ENCODE measurements around the gene STRBP. TPM values are rescaled to one million over a fixed set of nuclear protein-coding genes. Genes with fewer than 3 reads are reported as not detected.
"Not testable (repeated sequence)": the region's sequence is repeated elsewhere in the genome, so short reads cannot be mapped to it uniquely, and the experiment has no call there.

The STRBP gene
- 1 to 10 TPM; 2.5 to 9.0 (median 4.0) TPM for polyA plus RNA-seq

GRCh38 chr9:123268465-123269259 is at the start of gene STRBP:
Gene STRBP, minus strand, starts transcription at chr9:123268586. Its CDS starts 84,452 bp downstream, at chr9:123184134.
- H3K27ac ChIP-seq (ENCODE audit: low read depth, low read length): no peak within 1 kb of the TSS
- 0 to 1% (median 1%) methylated on average over 69 to 97 of the region's 97 CpGs for WGBS, 3 donors

GRCh38 chr9:123316053-123316718 is 47.8 kb upstream of the STRBP start:
- 60 to 83% (median 68%) methylated on average over 7 of the region's 7 CpGs for WGBS, 3 donors

DNA sequence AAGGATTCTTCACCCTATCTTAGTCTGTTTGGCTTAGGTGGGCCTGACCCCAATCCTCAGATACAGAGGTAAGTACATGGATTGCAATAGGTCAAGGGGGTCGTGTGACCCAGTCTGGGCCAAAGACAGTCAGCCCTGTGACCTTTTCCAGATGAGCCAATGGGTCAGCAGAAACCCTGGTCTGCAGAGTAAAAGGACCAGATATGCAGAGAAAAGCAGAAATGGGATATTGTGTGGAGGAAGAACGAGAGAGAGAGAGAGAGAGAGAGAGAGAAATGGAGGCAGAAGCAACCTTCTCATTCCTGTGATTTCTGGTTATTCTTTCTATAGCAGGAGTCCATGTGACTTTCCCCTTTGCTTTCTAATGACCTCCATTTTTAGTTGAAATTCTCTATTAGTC is 47.2 kb upstream of the STRBP start:
- H3K27ac ChIP-seq (ENCODE audit: low read depth, low read length): no peak overlapping the region
- 71 to 87% (median 74%) methylated on average over 2 of the region's 2 CpGs for WGBS, 3 donors

More at GRCh38 chr9:123316053-123316718, 47.8 kb upstream of the STRBP start:
- no peak overlapping the region for H3K27ac ChIP-seq (ENCODE audit: low read depth, low read length)

DNA sequence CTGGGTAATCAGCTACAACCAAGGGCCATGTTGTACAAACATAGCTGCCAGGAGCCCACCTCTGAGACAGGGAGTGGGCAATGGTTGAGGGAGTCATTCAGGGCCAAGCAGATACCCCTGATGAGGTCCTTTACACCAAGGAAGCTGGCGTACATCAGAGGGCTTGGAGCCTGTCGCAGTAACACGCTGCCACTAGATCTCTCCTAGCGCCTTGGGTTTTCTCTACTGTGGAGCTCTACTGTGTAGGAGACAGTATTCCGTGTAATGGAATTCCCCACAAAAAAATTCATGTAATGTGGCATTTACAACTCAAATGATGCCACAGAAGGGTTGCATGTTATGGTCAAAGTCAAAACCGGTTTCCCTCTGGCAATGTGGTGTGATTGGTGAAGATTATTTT is 46.2 kb upstream of the STRBP start:
- no peak overlapping the region for H3K27ac ChIP-seq (ENCODE audit: low read depth, low read length)
- WGBS, 3 donors: 92 to 96% (median 95%) methylated on average over 6 of the region's 6 CpGs

GRCh38 chr9:123312306-123312877 is 44.0 kb upstream of the STRBP start:
- H3K27ac ChIP-seq (ENCODE audit: low read depth, low read length): no peak overlapping the region
- WGBS, 3 donors: 61 to 76% (median 62%) methylated on average over 4 of the region's 4 CpGs

- no peak overlapping the region for H3K27ac ChIP-seq (ENCODE audit: low read depth, low read length)
- 63 to 70% (median 64%) methylated on average over 9 of the region's 9 CpGs for WGBS, 3 donors
Observed at GRCh38 chr9:123311250-123311752, 42.9 kb upstream of the STRBP start.

- 42 to 77% (median 68%) methylated on average over 4 of the region's 4 CpGs for WGBS, 3 donors
Observed at GRCh38 chr9:123310551-123311249, 42.3 kb upstream of the STRBP start.

GRCh38 chr9:123309611-123310010 is 41.2 kb upstream of the STRBP start:
- WGBS, 3 donors: 70 to 92% (median 84%) methylated on average over 1 of the region's 1 CpG
- no peak overlapping the region for H3K27ac ChIP-seq (ENCODE audit: low read depth, low read length)

More at GRCh38 chr9:123310551-123311249, 42.3 kb upstream of the STRBP start:
- no peak overlapping the region for H3K27ac ChIP-seq (ENCODE audit: low read depth, low read length)

DNA sequence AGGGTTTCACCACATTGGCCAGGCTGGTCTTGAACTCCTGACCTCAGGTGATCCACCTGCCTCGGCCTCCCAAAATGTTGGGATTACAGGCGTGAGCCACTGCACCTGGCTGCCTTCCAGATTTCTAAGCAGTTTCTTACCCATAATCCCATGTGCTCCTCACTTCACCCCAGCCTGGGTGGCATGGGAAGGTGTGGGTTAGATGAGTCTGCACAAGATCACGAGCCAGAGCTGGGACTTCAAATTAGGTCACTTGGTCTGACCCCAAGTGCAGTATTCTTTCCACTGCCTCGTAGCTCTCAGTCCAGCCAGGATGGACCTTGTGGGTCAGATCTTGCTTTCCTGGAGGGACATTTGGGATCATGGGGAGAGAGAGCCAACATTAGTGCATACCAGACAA is 37.5 kb upstream of the STRBP start:
- WGBS, 3 donors: 59 to 68% (median 66%) methylated on average over 4 of the region's 4 CpGs
- H3K27ac ChIP-seq (ENCODE audit: low read depth, low read length): no peak overlapping the region

- no peak overlapping the region for H3K27ac ChIP-seq (ENCODE audit: low read depth, low read length)
- WGBS, 3 donors: 79 to 90% (median 84%) methylated on average over 4 of the region's 4 CpGs
Observed at GRCh38 chr9:123304340-123304691, 35.9 kb upstream of the STRBP start.

DNA sequence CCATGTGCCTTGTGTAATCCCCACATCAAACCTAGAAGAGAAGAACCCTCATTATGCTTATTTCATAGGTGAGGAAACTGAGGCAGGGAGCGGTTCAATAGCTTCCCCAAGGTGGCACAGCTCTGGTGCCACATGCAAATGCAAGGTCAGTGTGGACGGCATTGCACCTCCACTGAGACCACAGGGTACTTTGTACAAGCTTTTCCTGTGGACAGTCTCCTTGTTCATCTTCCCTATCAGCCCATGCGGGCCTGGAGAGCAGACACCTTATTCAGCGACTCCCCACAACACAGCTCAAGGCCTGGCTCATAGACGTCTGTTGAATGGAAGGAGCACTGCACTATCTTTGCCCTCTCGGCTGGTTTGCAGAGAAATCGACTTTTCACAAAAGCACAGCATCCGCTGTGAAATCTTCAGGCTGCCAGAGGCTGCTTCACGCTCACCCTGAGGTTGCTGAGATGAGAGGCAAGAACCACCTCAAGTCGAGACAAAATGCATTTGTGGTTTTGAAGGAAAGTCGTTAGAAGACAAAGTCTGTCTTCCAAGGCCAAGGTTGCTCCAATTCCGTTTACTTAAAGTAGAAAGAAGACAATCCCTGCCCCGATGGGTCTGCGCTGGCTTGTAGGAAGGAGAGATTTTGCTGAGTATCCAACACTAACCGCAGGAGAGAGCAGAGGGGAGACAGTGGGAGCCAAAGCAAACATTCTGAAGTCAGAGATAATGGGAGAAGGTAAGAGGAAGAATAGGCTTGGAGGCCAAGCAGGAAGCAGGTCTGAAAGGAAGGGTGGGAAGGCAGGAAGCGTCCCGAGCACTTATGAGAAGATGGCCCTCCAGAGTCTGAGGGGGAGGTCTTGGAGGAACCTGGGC is 34.2 kb upstream of the STRBP start:
- 72 to 78% (median 77%) methylated on average over 16 to 17 of the region's 17 CpGs for WGBS, 3 donors
- H3K27ac ChIP-seq (ENCODE audit: low read depth, low read length): no peak overlapping the region

DNA sequence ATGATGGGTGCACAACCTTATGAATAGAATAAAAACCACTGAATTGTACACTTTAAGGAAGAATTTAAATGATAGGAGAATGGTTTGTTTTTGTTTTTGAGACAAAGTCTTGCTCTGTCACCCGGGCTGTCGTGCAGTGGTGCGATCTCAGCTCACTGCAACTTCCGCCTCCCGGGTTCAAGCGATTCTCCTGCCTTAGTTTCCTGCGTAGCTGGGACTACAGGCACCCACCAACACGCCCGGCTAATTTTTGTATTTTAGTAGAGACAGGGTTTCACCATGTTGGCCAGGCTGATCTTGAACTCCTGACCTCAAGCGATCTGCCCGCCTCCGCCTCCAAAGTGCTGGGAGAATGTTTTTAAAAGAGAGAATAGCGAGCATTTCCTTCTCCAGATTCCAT is 33.5 kb upstream of the STRBP start:
- not testable (repeated sequence) for H3K27ac ChIP-seq (ENCODE audit: low read depth, low read length)
- 84 to 93% (median 88%) methylated on average over 13 of the region's 13 CpGs for WGBS, 3 donors

DNA sequence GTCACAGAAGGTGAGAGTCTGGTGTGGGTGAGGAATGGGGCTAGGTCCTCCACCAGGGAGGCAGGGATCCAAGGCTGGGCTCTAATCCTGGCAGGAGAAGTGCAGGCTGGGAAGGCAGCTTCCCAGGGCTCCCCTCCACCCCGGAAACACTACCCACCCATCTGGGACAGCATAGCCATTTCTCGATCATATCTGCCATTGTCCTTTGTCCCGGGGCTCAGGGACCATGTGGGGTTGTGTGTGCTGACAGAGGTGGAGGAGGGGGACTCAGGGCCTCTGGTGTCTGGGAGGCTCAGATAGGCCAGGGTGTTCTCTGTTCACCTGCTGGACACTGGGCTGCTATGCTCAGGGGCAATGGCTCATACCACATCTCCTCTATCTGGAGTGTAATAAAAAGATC is 32.2 kb upstream of the STRBP start:
- WGBS, 3 donors: 52 to 82% (median 73%) methylated on average over 3 of the region's 3 CpGs

DNA sequence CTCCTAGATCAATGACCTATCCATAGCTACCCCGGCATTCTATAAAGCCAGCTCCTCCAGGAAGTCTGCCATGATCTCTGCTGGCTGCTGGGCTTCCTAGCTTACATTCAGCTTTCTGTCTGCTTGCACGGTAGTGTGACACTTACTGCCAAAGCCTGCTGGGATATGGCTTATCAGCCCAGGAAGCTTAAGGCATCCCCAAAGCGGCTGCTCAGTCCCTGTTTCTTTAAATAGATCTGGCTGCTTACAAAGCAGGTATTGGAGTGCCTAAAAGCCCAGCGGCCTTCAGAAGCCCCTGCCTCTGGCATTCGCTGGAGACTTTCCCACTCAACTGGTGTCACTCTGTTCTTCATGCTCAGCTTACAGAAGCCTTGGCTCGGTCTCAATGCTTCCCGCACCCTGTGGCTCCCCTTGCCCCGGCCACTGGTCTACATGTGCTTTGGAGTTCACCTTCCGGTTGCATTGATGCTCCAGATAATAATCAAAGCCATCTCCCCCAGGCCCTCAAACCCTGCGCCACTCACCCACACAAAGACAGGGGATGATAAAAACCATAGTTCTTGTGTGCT is 31.3 kb upstream of the STRBP start:
- 73 to 80% (median 77%) methylated on average over 10 of the region's 10 CpGs for WGBS, 3 donors
- no peak overlapping the region for H3K27ac ChIP-seq (ENCODE audit: low read depth, low read length)

More for the DNA sequence above, 32.2 kb upstream of the STRBP start:
- H3K27ac ChIP-seq (ENCODE audit: low read depth, low read length): no peak overlapping the region

- H3K27ac ChIP-seq (ENCODE audit: low read depth, low read length): no peak overlapping the region
Observed at GRCh38 chr9:123296174-123296573, 27.8 kb upstream of the STRBP start.

DNA sequence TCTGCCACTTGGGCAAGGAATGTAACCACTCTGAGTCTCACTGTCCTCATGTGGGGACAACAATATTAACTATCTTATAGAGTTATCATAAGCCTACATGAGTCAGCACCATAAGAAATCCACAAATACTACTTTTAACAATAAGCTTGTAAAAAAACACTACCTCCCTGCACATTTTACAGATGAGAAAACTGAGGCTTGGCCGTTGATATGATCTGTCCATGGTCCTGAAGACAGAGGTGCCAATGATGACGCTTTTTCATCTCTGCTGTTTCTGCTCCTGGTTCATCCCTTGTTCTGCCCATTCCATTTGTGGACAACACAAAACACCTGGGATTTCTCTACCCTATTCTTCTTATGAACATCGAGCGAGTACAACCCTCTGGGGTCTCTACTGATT is 23.4 kb upstream of the STRBP start:
- WGBS, 3 donors: 87 to 92% (median 89%) methylated on average over 4 of the region's 4 CpGs
- H3K27ac ChIP-seq (ENCODE audit: low read depth, low read length): no peak overlapping the region

DNA sequence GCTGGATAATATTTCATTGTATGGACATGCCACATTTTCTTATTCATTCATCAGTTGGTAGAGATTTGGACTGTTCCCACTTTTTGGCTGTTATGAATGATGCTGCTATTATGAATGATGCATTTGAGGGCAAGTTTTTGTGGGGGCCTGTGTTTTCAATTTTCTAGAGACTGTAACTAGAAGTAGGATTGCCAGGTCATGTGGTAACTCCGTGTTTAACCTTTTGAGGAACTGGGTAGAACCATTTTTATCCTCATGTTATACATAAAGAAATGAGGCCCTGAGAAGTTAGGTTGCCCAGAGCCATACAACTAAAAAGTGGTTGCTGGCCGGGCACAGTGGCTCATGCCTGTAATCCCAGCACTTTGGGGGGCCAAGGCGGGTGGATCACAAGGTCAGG is 22.4 kb upstream of the STRBP start:
- WGBS, 3 donors: 65 to 83% (median 73%) methylated on average over 3 of the region's 3 CpGs
- no peak overlapping the region for H3K27ac ChIP-seq (ENCODE audit: low read depth, low read length)

GRCh38 chr9:123287639-123288038 is 19.3 kb upstream of the STRBP start:
- H3K27ac ChIP-seq (ENCODE audit: low read depth, low read length): no peak overlapping the region
- WGBS, 3 donors: 79 to 85% (median 82%) methylated on average over 3 of the region's 3 CpGs
